DMS153 (cell line): Measurements from ENCODE around the gene ABLIM3.

Experiments used
- DNase-seq: peaks from one replicate; lab custom pipeline; 2025; lab: John Stamatoyannopoulos, UW

ABLIM3 gene

GRCh38 chr5:149309354-149309753 is 168.1 kb downstream of the ABLIM3 start:
- DNase-seq = no peak
